Prostate gland (tissue), 2 donors: ENCODE measurements around the gene TBCK.

ENCODE experiments used
- CTCF ChIP-seq, 4 experiments: fragments of 200-600 bp in 2 of 4; fragments of 450-650 bp in 2 of 4; sonication (generic) in 2 of 4; IDR thresholded peaks; 1 replicate in 3 of 4; 2 replicates in 1 of 4; pipeline ENCODE4 v1.5.1; 2016 to 2019; ENCODE audit warnings: antibody characterized with exemption in 4 of 4, mild to moderate bottlenecking in 2 of 4, moderate library complexity in 2 of 4
- POLR2A ChIP-seq: fragments of 450-650 bp; IDR thresholded peaks from one replicate; pipeline ENCODE4 v1.6.1; 2016; ENCODE audit warnings: antibody characterized with exemption, mild to moderate bottlenecking
- POLR2AphosphoS5 ChIP-seq: sonication (generic); formaldehyde crosslinking; IDR thresholded peaks from one replicate; pipeline ENCODE4 v1.6.1; 2017; ENCODE audit warnings: antibody characterized with exemption

- TF ChIP-seq CTCF (IDR thresholded peaks at IDR 0.05), result no peak
- TF ChIP-seq POLR2AphosphoS5, result no peak
- TF ChIP-seq POLR2A, result no peak
Observed at GRCh38 chr4:106056914-106057313, 259.1 kb downstream of the TBCK start.
